Ureter (tissue), 1 donor: ENCODE measurements around the gene PDHX. TPM values are rescaled to one million over a fixed set of nuclear protein-coding genes. Genes with fewer than 3 reads are reported as not detected.

Experiments used
- DNase-seq: peaks from one replicate; pipeline ENCODE4 v3.0.0-alpha.2; 2020; ENCODE audit warnings: low spot score
- total RNA-seq: library from RNA; stranded (reverse); gene quantifications from one replicate; pipeline ENCODE4 v1.2.4, GENCODE V29; 2023
- donor health status: DM: yes; HTN: yes; CAD: no.

PDHX gene
- total RNA-seq, 1 donor from 2014 or later = 39.4 TPM

- no peak for DNase-seq
Measured at GRCh38 chr11:34988294-34989255, 72.2 kb downstream of the PDHX start.

DNA sequence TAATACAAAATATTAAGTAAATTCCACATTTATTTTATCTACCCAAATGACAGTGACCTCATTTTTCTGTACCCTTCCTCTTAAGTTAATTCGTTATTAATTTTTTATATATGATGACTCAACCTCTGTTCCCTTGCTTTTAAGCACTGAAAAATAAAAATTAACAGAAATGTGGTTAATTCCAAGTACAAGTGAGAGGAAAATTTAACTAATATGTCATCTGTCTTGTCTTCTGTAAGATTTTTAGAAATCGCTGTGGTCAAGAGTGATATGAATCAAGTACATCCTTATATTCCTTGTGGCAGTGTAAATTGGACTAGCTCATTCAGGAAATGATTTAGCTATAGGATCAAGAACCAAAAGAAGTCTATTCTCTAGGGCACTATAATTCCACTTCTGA is 74.5 kb downstream of the PDHX start:
- no peak for DNase-seq

DNA sequence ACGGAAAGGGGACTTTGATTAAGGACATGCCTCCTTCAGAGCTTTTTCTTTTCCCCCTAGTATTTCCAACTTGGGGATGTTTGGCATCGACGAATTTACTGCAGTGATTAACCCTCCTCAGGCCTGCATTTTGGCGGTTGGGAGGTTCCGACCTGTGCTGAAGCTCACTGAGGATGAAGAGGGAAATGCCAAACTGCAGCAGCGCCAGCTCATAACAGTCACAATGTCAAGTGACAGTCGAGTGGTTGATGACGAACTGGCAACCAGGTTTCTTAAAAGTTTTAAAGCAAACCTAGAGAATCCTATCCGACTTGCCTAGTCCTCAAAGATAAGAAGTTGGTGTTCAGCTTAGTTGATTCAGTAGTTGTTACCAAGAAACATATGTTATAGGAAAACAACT is 78.4 kb downstream of the PDHX start:
- DNase-seq = no peak

GRCh38 chr11:34996958-34997357 is 80.5 kb downstream of the PDHX start:
- no peak for DNase-seq

DNA sequence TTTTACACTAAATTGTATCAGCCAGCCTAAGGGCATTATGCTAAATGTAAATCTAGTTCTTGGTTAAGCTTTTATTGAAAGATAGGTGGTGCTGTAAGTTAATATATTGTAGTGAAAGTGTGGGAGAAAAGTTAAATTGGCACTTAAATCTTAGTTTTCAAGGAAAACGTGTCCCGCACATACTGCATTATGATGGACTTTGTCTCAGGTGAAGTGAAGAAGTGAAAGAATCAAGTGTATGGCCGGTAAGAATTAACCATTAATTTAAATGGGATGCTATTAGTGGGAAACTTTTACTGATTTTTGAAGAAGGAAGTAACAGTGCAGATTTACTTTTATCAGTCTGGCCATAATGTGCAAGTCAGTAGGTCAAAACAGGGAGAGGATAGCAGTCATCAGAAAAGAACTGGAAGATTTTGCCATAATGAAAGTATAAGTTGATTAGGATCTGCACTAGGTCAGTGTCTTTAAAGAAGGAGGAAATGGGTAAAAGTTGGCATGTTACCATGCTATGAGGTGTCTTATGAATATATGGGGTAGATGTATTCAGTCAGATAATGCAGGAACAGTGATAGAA is 81.6 kb downstream of the PDHX start:
- no peak for DNase-seq

- DNase-seq = no peak
Measured at GRCh38 chr11:34999453-34999852, 83.0 kb downstream of the PDHX start.

DNA sequence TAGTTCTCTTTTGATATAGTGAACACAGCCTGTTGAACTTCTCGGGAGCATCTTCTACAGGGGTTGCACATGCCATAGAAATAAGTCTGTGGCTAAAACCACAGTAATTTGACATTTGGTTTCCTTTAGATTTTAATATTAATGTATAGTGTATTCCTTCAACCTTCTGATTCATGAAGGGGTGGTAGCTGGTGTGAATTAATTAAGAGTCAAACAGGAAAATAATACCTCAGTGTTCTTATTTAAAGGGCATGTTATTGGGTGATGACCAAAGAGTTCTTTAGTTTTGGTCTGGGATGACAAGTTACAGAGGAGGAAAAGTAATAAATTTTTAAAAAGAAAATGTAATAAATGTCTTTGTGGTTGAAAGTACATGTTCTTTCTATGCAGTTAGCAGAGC is 86.8 kb downstream of the PDHX start:
- DNase-seq = no peak

GRCh38 chr11:35003658-35004057 is 87.2 kb downstream of the PDHX start:
- no peak for DNase-seq

DNA sequence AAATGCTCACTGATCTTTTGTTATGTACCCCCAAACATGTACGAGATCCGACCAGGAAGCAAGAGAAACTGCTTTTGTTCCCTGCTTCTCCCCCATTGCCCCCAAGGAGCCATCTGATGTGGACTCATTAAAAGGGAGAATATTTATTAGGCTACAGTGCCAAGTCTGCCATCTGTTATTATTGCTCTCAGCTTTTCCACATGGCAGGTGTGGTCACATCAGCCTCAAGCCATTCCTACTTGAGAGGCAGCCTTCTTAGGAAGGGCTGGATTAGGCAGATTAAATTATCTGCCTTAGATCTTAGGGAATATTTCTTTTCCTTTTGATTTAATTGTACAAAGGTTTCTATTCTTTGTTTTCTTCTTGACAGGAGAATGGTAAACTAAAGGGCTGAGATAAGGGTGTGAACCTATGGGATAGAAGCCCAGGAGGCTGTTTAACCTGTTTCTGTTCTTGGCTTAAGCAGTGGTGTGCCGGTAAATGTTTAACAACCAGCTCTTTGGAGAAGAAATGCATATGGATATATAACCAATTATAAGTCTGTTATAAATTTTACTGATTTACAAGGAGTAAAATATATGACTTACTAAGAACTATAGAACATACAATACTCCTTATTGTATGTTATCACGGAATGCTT is 88.8 kb downstream of the PDHX start:
- no peak for DNase-seq

- DNase-seq = no peak
Measured at GRCh38 chr11:35006389-35007128, 90.1 kb downstream of the PDHX start.

- DNase-seq = no peak
Measured at GRCh38 chr11:35007277-35007676, 90.9 kb downstream of the PDHX start.

DNA sequence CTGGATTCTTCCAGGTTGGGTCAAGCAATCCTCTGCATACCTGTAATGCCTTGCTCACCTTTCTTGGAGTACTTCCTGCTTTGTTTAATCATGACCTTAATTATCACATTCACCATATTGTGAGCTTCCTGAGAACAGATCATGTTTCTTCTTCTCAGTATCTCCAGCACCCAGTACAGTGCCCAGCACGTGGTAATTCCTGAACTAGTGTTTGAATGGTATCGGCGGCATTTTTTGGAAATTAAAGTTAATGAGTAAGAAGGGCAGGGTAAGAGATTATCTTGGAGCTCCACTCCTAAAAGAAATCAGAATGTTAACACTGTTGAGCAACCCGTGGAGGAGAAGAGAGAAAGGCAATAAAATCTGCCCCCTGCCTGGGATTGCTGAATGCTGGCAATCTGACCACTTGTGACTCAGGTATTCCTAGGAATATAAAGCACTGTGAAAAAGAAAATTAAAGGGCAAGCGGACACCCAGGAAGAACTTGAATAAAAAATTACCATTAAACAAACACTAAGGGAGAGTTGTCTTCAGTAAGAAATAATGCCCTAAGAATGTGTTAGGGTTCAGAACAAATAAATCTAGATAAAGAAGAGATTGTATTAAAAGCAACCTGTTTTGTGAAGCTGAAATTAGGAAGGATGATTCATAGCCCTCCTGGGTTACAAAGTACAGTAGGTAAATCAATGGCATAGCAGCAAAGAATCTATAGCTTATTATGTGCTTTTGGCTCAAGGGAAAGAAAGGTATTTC is 92.9 kb downstream of the PDHX start:
- DNase-seq = no peak

DNA sequence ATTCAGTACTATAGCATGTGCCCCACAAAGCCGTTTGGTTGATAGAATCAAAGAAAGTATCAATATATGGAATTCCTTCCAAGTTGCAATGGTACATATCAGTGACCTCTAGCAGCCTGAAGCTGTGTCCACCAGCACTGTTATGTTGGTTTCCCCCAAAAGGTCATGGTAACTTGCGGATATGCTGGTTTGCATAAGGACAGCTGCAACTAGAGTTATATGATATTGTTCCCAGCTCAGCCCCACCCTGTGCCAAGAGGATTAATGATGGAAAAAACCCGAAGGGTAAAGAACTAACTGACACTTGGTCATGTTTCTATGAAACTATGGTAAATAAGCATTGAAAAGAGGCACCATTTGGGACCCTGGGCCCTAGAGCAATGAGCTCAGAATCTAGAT is 93.5 kb downstream of the PDHX start:
- no peak for DNase-seq

- no peak for DNase-seq
Measured at GRCh38 chr11:35010654-35011053, 94.2 kb downstream of the PDHX start.

GRCh38 chr11:35011389-35011788 is 95.0 kb downstream of the PDHX start:
- no peak for DNase-seq

DNA sequence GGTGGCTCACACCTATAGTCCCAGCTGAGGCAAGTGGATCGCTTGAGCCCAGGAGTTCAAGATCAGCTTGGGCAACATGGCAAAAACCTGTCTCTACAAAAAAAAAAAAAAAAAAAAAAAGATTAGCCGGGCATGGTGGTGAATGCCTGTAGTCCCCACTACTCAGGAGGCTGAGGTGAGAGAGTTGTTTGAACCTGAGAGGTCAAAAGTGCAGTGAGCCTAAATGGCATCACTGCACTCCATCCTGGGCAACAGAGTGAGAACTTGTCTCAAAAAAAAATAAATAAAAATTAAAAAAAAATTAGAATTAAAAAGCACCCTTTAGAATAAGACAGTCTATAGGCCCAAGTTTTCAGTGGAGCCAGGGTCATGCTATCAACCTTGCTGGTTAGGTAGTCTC is 95.5 kb downstream of the PDHX start:
- no peak for DNase-seq

- no peak for DNase-seq
Measured at GRCh38 chr11:35012467-35013191, 96.2 kb downstream of the PDHX start.

- no peak for DNase-seq
Measured at GRCh38 chr11:35013514-35014233, 97.3 kb downstream of the PDHX start.

DNA sequence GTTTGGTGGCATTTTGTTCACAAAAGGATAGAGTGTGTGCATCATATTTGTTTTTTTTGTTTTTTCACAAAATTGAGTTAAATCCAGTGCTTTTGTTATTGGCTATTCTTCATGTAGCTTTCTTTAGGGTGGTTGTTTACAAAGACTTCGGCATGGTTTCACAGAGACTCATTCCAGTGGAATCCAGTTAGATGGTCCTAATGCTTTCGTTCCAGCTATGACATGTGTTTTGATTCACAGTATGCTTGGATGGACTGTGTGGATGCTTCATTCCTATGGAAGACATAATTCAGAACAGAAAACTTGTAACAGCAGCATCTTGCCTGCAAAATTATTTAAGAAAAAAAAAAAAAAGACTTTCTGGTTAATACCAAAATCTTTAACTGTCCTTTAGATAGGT is 97.9 kb downstream of the PDHX start:
- DNase-seq = no peak
